SU-DHL-6 (cell line): ENCODE measurements around the gene CNGA3.

ENCODE experiments used
- H2AFZ ChIP-seq: fragments of 200-600 bp; sonication (generic); 2 replicates; pipeline ENCODE4 v1.6.1; 2014; ENCODE audit warnings: low read depth, mild to moderate bottlenecking, moderate library complexity, mixed read lengths, antibody characterized with exemption, low read length; ENCODE audit not compliant: severe bottlenecking
- H3F3A ChIP-seq: fragments of 200-600 bp; shearing (Covaris generic); 2 replicates; pipeline ENCODE4 v1.6.0; 2016; ENCODE audit warnings: antibody characterized with exemption, mild to moderate bottlenecking; ENCODE audit not compliant: insufficient read depth
- H3K27ac ChIP-seq: fragments of 200-600 bp; sonication (generic); 2 replicates; pipeline ENCODE4 v1.5.1; 2016; ENCODE audit warnings: low read depth, mild to moderate bottlenecking, low read length, moderate library complexity, mixed read lengths
- H3K27me3 ChIP-seq: fragments of 200-600 bp; sonication (generic), shearing (Covaris generic); 2 replicates; pipeline ENCODE4 v1.6.0; 2014; ENCODE audit warnings: mild to moderate bottlenecking, low read length
- H3K36me3 ChIP-seq: fragments of 200-600 bp; sonication (generic); 2 replicates; pipeline ENCODE4 v1.6.1; 2014; ENCODE audit warnings: mild to moderate bottlenecking, low read length, mixed read lengths
- H3K4me2 ChIP-seq: fragments of 300-600, 200-600 bp; shearing (Covaris generic), sonication (generic); 2 replicates; pipeline ENCODE4 v1.6.0; 2014; ENCODE audit warnings: low read length, low read depth, mild to moderate bottlenecking; ENCODE audit not compliant: poor library complexity, severe bottlenecking
- H3K4me3 ChIP-seq: fragments of 200-600 bp; sonication (generic); 2 replicates; pipeline ENCODE4 v1.5.1; 2014; ENCODE audit warnings: antibody characterized with exemption, low read length, mild to moderate bottlenecking, mixed read lengths; ENCODE audit not compliant: insufficient read depth, poor library complexity, severe bottlenecking
- H3K79me2 ChIP-seq: fragments of 200-600 bp; sonication (generic); 2 replicates; pipeline ENCODE4 v1.6.1; 2014; ENCODE audit warnings: mild to moderate bottlenecking, low read length, moderate library complexity; ENCODE audit not compliant: insufficient read depth
- H3K9ac ChIP-seq: fragments of 200-600 bp; sonication (generic); 2 replicates; pipeline ENCODE4 v1.7.0; 2014; ENCODE audit warnings: mild to moderate bottlenecking, low read length
- H3K9me2 ChIP-seq: fragments of 200-600 bp; sonication (generic); replicated peaks from 2 replicates; pipeline ENCODE4 v1.6.1; 2014; ENCODE audit warnings: low read length; ENCODE audit not compliant: insufficient read depth
- H3K9me3 ChIP-seq: fragments of 200-600 bp; sonication (generic); 2 replicates; pipeline ENCODE4 v1.6.1; 2014; ENCODE audit warnings: low read length, mixed read lengths; ENCODE audit not compliant: insufficient read depth
- H4K20me1 ChIP-seq: fragments of 200-600 bp; sonication (generic); 2 replicates; pipeline ENCODE4 v1.6.1; 2014; ENCODE audit warnings: low read depth, mild to moderate bottlenecking, antibody characterized with exemption, low read length, moderate library complexity, mixed read lengths
- CTCF ChIP-seq: fragments of 200-600 bp; sonication (generic); IDR thresholded peaks from one replicate; pipeline ENCODE4 v1.5.1; 2017; ENCODE audit warnings: antibody characterized with exemption, mild to moderate bottlenecking, low read length, moderate library complexity; ENCODE audit not compliant: insufficient read depth, poor library complexity, severe bottlenecking
- EZH2phosphoT487 ChIP-seq: fragments of 200-600 bp; sonication (generic), shearing (Covaris generic); conservative IDR thresholded peaks from 2 replicates; pipeline ENCODE4 v1.6.1; 2018; ENCODE audit warnings: mild to moderate bottlenecking, antibody characterized with exemption, low read length, moderate library complexity, mixed read lengths

Gene CNGA3

GRCh38 chr2:98308068-98308467 is 38.2 kb upstream of the CNGA3 start:
- Histone ChIP-seq H3F3A (no peaks in the 10 kb centered on the region), H3K36me3 (no peaks in the 10 kb centered on the region), H3K27me3 (no peaks in the 10 kb centered on the region), H3K9me3 (no peaks in the 10 kb centered on the region), H4K20me1 (no peaks in the 10 kb centered on the region), H2AFZ (no peak overlapping the region), H3K4me3 (no peak overlapping the region), H3K79me2 (no peaks in the 10 kb centered on the region), H3K9me2 (no peaks in the 10 kb centered on the region), H3K27ac (no peak overlapping the region), H3K4me2 (no peak overlapping the region), H3K9ac (no peak overlapping the region)
- TF ChIP-seq CTCF (no peak), EZH2phosphoT487 (no peak)

DNA sequence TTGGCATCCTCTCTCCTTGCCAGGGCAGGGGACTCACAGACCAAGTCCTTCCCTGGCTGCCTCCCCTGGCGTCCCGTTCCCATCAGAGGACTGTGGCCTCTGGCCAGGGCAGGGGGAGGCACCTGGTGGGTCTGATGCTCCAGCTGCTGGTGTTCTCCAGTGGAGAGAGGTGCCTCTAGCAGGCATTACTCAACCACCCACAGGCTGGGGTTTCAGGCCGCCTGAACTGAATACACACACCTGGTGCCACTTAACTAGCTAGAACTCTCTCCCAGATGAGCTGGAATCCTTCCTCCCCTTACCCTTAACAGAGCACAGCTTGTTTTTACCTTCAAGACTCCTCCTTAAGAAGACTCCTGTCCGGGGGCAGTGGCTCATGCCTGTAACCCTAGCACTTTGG is 37.7 kb upstream of the CNGA3 start:
- Histone ChIP-seq H3F3A (no peaks in the 10 kb centered on the region), H3K9me3 (no peaks in the 10 kb centered on the region), H2AFZ (no peak overlapping the region), H3K27me3 (no peaks in the 10 kb centered on the region), H3K79me2 (no peaks in the 10 kb centered on the region), H3K36me3 (no peaks in the 10 kb centered on the region), H3K9me2 (no peaks in the 10 kb centered on the region), H3K9ac (no peak overlapping the region), H3K4me2 (no peak overlapping the region), H3K27ac (no peak overlapping the region), H4K20me1 (no peaks in the 10 kb centered on the region), H3K4me3 (no peak overlapping the region)
- no peak for TF ChIP-seq EZH2phosphoT487

GRCh38 chr2:98309580-98309979 is 36.7 kb upstream of the CNGA3 start:
- Histone ChIP-seq H3K79me2 (no peaks in the 10 kb centered on the region), H4K20me1 (no peaks in the 10 kb centered on the region), H3K4me3 (no peak overlapping the region), H3K9me2 (no peaks in the 10 kb centered on the region), H2AFZ (no peak overlapping the region), H3K9me3 (no peaks in the 10 kb centered on the region), H3K27ac (no peak overlapping the region), H3K4me2 (no peak overlapping the region), H3F3A (no peaks in the 10 kb centered on the region), H3K27me3 (no peaks in the 10 kb centered on the region), H3K36me3 (no peaks in the 10 kb centered on the region), H3K9ac (no peak overlapping the region)
- no peak for TF ChIP-seq CTCF
- no peak for TF ChIP-seq EZH2phosphoT487

DNA sequence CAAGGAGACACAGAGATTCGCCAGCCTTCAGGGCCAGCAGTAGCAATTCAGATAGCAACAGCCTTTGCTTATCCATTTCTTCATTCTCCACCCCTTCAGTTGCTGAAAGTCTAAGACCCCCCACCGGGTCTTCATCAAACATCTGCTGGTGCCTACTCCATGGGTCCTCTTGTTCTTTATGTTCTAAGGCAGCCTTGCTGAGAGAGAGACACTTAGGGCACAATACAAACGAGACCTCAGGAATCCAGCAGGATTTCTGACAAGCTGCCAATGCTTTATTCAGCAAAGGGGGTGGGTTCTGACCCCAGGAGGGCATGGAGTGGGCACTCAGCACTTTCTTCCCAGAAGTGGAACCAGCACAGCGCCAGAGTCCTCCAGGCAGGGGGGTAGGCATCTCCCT is 36.2 kb upstream of the CNGA3 start:
- no peak overlapping the region for H3K9ac ChIP-seq
- TF ChIP-seq EZH2phosphoT487 (no peak), CTCF (no peak)
- H4K20me1 ChIP-seq: no peaks in the 10 kb centered on the region

More for the DNA sequence above, 36.2 kb upstream of the CNGA3 start:
- H2AFZ ChIP-seq: no peak overlapping the region
- H3K9me3 ChIP-seq: no peaks in the 10 kb centered on the region
- no peaks in the 10 kb centered on the region for H3K9me2 ChIP-seq
- no peaks in the 10 kb centered on the region for H3K79me2 ChIP-seq
- H3K27me3 ChIP-seq: no peaks in the 10 kb centered on the region
- no peak overlapping the region for H3K4me3 ChIP-seq
- H3K4me2 ChIP-seq: no peak overlapping the region
- H3K27ac ChIP-seq: no peak overlapping the region
- no peaks in the 10 kb centered on the region for H3F3A ChIP-seq
- no peaks in the 10 kb centered on the region for H3K36me3 ChIP-seq
